ENCODE results near the gene CNTNAP2. TPM values are rescaled to one million over a fixed set of nuclear protein-coding genes. Genes with fewer than 3 reads are reported as not detected.

The CNTNAP2 gene
- total and polyA plus RNA-seq, 8 donors: 0.19 to 18.2 (median 0.56) TPM

- H3K9me3 ChIP-seq: peaks cover 0 to 64% (median 33%) of the 10 kb centered on the region in 4 donors
Measured at GRCh38 chr7:146510088-146510680, 393.6 kb downstream of the CNTNAP2 start.

DNA sequence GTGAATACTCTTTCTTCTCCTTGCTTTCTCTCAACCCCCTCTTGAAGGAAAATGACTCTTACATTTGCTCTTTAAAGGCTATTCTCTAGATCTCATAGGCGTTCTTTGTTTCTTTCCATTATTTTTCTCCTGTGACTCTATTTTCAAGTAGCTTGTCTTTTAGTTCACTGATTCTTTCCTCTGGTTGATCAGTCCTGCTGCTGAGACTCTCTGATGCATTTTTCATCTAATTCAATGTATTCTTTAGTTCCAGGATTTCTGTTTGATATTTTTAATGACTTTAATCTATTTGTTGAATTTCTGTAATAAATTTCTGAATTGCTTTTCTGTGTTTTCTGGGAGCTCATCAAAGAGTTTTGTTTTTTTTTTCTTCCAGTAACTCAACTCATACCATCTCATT lies 397.7 kb downstream of the CNTNAP2 start:
- intact Hi-C loops (cut with DNase I; ENCODE audit: low total_unique reads): no loop called here
- Histone ChIP-seq H3K36me3 (no peaks in the 10 kb centered on the region), H3K4me1 (no peaks in the 10 kb centered on the region), H3K4me3 (no peak overlapping the region), H3K9me3 (peaks cover 0 to 36% (median 19%) of the 10 kb centered on the region in 4 donors), H3K27ac (no peak overlapping the region), H3K27me3 (no peaks in the 10 kb centered on the region)
- no peak for DNase-seq
- WGBS, 5 donors: 82 to 96% (median 90%) methylated on average over 1 of the region's 1 CpG
- TF ChIP-seq, protein P1, sequence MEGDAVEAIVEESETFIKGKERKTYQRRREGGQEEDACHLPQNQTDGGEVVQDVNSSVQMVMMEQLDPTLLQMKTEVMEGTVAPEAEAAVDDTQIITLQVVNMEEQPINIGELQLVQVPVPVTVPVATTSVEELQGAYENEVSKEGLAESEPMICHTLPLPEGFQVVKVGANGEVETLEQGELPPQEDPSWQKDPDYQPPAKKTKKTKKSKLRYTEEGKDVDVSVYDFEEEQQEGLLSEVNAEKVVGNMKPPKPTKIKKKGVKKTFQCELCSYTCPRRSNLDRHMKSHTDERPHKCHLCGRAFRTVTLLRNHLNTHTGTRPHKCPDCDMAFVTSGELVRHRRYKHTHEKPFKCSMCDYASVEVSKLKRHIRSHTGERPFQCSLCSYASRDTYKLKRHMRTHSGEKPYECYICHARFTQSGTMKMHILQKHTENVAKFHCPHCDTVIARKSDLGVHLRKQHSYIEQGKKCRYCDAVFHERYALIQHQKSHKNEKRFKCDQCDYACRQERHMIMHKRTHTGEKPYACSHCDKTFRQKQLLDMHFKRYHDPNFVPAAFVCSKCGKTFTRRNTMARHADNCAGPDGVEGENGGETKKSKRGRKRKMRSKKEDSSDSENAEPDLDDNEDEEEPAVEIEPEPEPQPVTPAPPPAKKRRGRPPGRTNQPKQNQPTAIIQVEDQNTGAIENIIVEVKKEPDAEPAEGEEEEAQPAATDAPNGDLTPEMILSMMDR (IDR thresholded peaks at IDR 0.05): no peak
- TF ChIP-seq POLR2AphosphoS5 (IDR thresholded peaks at IDR 0.05): no peak
- no peak for TF ChIP-seq EP300 (IDR thresholded peaks at IDR 0.05)
- TF ChIP-seq POLR2A (IDR thresholded peaks at IDR 0.05): no peak

More at GRCh38 chr7:146510088-146510680, 393.6 kb downstream of the CNTNAP2 start:
- no peak for DNase-seq
- Histone ChIP-seq H3K4me1 (no peaks in the 10 kb centered on the region), H3K27me3 (no peaks in the 10 kb centered on the region), H3K36me3 (no peaks in the 10 kb centered on the region), H3K27ac (no peak overlapping the region), H3K4me3 (no peak overlapping the region)
- TF ChIP-seq POLR2A (IDR thresholded peaks at IDR 0.05): no peak
- no peak for TF ChIP-seq POLR2AphosphoS5 (IDR thresholded peaks at IDR 0.05)
- TF ChIP-seq EP300 (IDR thresholded peaks at IDR 0.05): no peak
- TF ChIP-seq, protein P1 (IDR thresholded peaks at IDR 0.05): no peak
- intact Hi-C loops (cut with DNase I; ENCODE audit: low total_unique reads): no loop called here
- 48 to 75% (median 66%) methylated on average over 1 of the region's 1 CpG for WGBS, 5 donors

GRCh38 chr7:146528581-146528980 lies 412.0 kb downstream of the CNTNAP2 start:
- intact Hi-C loops (cut with DNase I; ENCODE audit: low total_unique reads): no loop called here
- no peak for DNase-seq
- TF ChIP-seq POLR2A (IDR thresholded peaks at IDR 0.05) (no peak), EP300 (IDR thresholded peaks at IDR 0.05) (no peak), POLR2AphosphoS5 (IDR thresholded peaks at IDR 0.05) (no peak)
- TF ChIP-seq, protein P1 (IDR thresholded peaks at IDR 0.05): no peak
- Histone ChIP-seq H3K9me3 (peaks cover 0 to 26% (median 0%) of the 10 kb centered on the region in 4 donors), H3K27me3 (no peaks in the 10 kb centered on the region), H3K27ac (no peak overlapping the region), H3K4me3 (no peak overlapping the region), H3K4me1 (no peaks in the 10 kb centered on the region), H3K36me3 (no peaks in the 10 kb centered on the region)
- WGBS, 5 donors: 65 to 79% (median 71%) methylated on average over 2 of the region's 2 CpGs

GRCh38 chr7:146539836-146540235 lies 423.2 kb downstream of the CNTNAP2 start:
- TF ChIP-seq POLR2A (IDR thresholded peaks at IDR 0.05): no peak
- H3K4me3 ChIP-seq: no peak overlapping the region
- no peaks in the 10 kb centered on the region for H3K27me3 ChIP-seq
- intact Hi-C loops (cut with DNase I; ENCODE audit: low total_unique reads): no loop called here
- 18 to 35% (median 21%) methylated on average over 1 of the region's 1 CpG for WGBS, 5 donors
- H3K27ac ChIP-seq: no peak overlapping the region
- DNase-seq: no peak
- no peaks in the 10 kb centered on the region for H3K4me1 ChIP-seq
- H3K9me3 ChIP-seq: peaks cover 0 to 5% (median 0%) of the 10 kb centered on the region in 4 donors
- H3K36me3 ChIP-seq: no peaks in the 10 kb centered on the region

DNA sequence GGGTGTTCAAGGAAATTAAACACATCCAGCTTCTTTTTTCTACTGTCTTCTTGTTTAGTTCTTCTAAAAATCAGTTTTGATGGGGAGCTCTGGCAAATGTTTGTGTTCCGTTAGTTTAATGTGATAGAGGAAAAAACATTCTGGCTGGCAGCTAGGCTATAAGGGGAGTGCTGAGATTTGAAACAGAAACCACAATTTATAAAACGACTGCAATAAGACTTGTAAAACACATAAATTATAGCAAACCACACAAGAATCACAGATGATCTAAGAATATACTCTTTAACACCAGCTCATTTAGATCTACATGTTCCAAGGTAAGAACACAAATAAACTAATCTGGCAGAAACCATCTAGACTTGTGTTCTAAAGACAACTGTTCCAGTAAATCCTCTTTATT lies 425.5 kb downstream of the CNTNAP2 start:
- no peak for DNase-seq
- WGBS, 5 donors: 37 to 65% (median 60%) methylated on average over 2 of the region's 2 CpGs

More for the DNA sequence above, 425.5 kb downstream of the CNTNAP2 start:
- no peaks in the 10 kb centered on the region for H3K27me3 ChIP-seq
- H3K27ac ChIP-seq: no peak overlapping the region
- intact Hi-C loops (cut with DNase I; ENCODE audit: low total_unique reads): no loop called here
- no peaks in the 10 kb centered on the region for H3K36me3 ChIP-seq
- H3K4me3 ChIP-seq: no peak overlapping the region
- H3K9me3 ChIP-seq: peaks cover 0 to 5% (median 0%) of the 10 kb centered on the region in 4 donors
- TF ChIP-seq POLR2AphosphoS5 (IDR thresholded peaks at IDR 0.05) (no peak), POLR2A (IDR thresholded peaks at IDR 0.05) (no peak), EP300 (IDR thresholded peaks at IDR 0.05) (no peak)
- TF ChIP-seq, protein P1 (IDR thresholded peaks at IDR 0.05): no peak
- no peaks in the 10 kb centered on the region for H3K4me1 ChIP-seq

Measured in stomach (tissue), 9 donors.